GM19043 (cell line): Measurements from ENCODE around the gene GRM7.

Experiments
- ATAC-seq: cut with Tn5 transposase; IDR thresholded peaks from one replicate; pipeline ENCODE4 v1.9.1; 2021; ENCODE audit warnings: low read depth; ENCODE audit not compliant: unreplicated experiment

Gene GRM7

GRCh38 chr3:7211740-7212139, 350.8 kb downstream of the GRM7 start:
- no peak for ATAC-seq

- ATAC-seq = no peak
Measured at GRCh38 chr3:7215706-7216105, 354.8 kb downstream of the GRM7 start.

GRCh38 chr3:7226393-7226792, 365.5 kb downstream of the GRM7 start:
- ATAC-seq = no peak

- ATAC-seq = no peak
Measured at GRCh38 chr3:7238565-7239295, 377.8 kb downstream of the GRM7 start.

GRCh38 chr3:7241584-7242302, 380.8 kb downstream of the GRM7 start:
- ATAC-seq = no peak

- no peak for ATAC-seq
Measured at GRCh38 chr3:7242303-7242635, 381.4 kb downstream of the GRM7 start.

GRCh38 chr3:7249493-7250076, 388.7 kb downstream of the GRM7 start:
- ATAC-seq = no peak

GRCh38 chr3:7254251-7254650, 393.3 kb downstream of the GRM7 start:
- ATAC-seq = no peak

- no peak for ATAC-seq
Measured at GRCh38 chr3:7260975-7261374, 400.1 kb downstream of the GRM7 start.

GRCh38 chr3:7263347-7264195, 402.7 kb downstream of the GRM7 start:
- ATAC-seq = no peak

GRCh38 chr3:7264196-7264526, 403.2 kb downstream of the GRM7 start:
- no peak for ATAC-seq

GRCh38 chr3:7265736-7266135, 404.8 kb downstream of the GRM7 start:
- ATAC-seq = no peak

GRCh38 chr3:7266551-7266950, 405.6 kb downstream of the GRM7 start:
- no peak for ATAC-seq

- no peak for ATAC-seq
Measured at GRCh38 chr3:7270731-7271130, 409.8 kb downstream of the GRM7 start.

- no peak for ATAC-seq
Measured at GRCh38 chr3:7271631-7272030, 410.7 kb downstream of the GRM7 start.

- no peak for ATAC-seq
Measured at GRCh38 chr3:7272203-7272602, 411.3 kb downstream of the GRM7 start.

- ATAC-seq = no peak
Measured at GRCh38 chr3:7275396-7275795, 414.5 kb downstream of the GRM7 start.

GRCh38 chr3:7280318-7280717, 419.4 kb downstream of the GRM7 start:
- ATAC-seq = no peak

GRCh38 chr3:7282988-7283387, 422.1 kb downstream of the GRM7 start:
- no peak for ATAC-seq

- no peak for ATAC-seq
Measured at GRCh38 chr3:7285505-7285904, 424.6 kb downstream of the GRM7 start.

GRCh38 chr3:7288133-7288532, 427.2 kb downstream of the GRM7 start:
- ATAC-seq = no peak
